ENCODE measurements around the gene ZNF330.

DNA sequence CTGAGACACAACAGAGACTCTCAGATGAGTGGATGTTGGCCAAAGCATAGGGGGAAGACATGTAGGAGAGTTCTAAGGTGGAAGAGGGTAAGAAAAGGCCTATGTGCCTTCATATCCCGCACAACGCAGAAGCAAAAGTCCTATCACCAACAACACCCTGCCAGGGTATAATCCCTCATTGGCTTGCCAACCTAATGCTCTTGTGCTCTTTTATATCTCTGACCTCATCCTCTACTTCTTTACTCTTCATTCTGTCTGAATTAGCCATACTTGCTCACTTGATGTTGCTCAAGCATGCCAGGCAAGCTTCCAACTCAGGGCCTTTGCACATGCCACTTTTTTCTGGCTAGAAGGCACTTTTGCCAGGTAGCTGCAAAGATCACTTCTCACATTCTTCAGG is 28.1 kb upstream of the ZNF330 start:
- TF ChIP-seq, protein P1, sequence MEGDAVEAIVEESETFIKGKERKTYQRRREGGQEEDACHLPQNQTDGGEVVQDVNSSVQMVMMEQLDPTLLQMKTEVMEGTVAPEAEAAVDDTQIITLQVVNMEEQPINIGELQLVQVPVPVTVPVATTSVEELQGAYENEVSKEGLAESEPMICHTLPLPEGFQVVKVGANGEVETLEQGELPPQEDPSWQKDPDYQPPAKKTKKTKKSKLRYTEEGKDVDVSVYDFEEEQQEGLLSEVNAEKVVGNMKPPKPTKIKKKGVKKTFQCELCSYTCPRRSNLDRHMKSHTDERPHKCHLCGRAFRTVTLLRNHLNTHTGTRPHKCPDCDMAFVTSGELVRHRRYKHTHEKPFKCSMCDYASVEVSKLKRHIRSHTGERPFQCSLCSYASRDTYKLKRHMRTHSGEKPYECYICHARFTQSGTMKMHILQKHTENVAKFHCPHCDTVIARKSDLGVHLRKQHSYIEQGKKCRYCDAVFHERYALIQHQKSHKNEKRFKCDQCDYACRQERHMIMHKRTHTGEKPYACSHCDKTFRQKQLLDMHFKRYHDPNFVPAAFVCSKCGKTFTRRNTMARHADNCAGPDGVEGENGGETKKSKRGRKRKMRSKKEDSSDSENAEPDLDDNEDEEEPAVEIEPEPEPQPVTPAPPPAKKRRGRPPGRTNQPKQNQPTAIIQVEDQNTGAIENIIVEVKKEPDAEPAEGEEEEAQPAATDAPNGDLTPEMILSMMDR (IDR thresholded peaks at IDR 0.05; ENCODE audit: insufficient read depth, low read length), result no peak
- TF ChIP-seq POLR2AphosphoS5 (IDR thresholded peaks at IDR 0.05; ENCODE audit: low read depth) (no peak), GABPA (IDR thresholded peaks at IDR 0.05; ENCODE audit: low read depth) (no peak), SPI1 (IDR thresholded peaks at IDR 0.05; ENCODE audit: borderline replicate concordance, low read depth) (no peak)
- TF ChIP-seq, protein P2, sequence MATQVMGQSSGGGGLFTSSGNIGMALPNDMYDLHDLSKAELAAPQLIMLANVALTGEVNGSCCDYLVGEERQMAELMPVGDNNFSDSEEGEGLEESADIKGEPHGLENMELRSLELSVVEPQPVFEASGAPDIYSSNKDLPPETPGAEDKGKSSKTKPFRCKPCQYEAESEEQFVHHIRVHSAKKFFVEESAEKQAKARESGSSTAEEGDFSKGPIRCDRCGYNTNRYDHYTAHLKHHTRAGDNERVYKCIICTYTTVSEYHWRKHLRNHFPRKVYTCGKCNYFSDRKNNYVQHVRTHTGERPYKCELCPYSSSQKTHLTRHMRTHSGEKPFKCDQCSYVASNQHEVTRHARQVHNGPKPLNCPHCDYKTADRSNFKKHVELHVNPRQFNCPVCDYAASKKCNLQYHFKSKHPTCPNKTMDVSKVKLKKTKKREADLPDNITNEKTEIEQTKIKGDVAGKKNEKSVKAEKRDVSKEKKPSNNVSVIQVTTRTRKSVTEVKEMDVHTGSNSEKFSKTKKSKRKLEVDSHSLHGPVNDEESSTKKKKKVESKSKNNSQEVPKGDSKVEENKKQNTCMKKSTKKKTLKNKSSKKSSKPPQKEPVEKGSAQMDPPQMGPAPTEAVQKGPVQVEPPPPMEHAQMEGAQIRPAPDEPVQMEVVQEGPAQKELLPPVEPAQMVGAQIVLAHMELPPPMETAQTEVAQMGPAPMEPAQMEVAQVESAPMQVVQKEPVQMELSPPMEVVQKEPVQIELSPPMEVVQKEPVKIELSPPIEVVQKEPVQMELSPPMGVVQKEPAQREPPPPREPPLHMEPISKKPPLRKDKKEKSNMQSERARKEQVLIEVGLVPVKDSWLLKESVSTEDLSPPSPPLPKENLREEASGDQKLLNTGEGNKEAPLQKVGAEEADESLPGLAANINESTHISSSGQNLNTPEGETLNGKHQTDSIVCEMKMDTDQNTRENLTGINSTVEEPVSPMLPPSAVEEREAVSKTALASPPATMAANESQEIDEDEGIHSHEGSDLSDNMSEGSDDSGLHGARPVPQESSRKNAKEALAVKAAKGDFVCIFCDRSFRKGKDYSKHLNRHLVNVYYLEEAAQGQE (IDR thresholded peaks at IDR 0.05; ENCODE audit: insufficient replicate concordance, low read depth), result no peak

Data from HL-60 (cell line).